CD4-positive, CD25-positive, alpha-beta regulatory T cell (primary cell): ENCODE data around the gene DLL3. TPM values are rescaled to one million over a fixed set of nuclear protein-coding genes. Genes with fewer than 3 reads are reported as not detected.

Experiments
- ATAC-seq, 2 donors: fragments of 150-1000 bp; cut with Tn5 transposase; one replicate each; pipeline ENCODE4 v1.10.0; 2021; ENCODE audit warnings: low read depth in 2 of 2, moderate number of reproducible peaks in 2 of 2, moderate library complexity in 1 of 2
- DNase-seq, 3 donors: peaks; one replicate each; pipeline versions ENCODE4 v3.0.0 to v3.0.0-alpha.2; 2012 to 2022; ENCODE audit warnings: mixed read lengths in 1 of 3
- H3K27ac ChIP-seq: one replicate; pipeline ENCODE4 v1.7.0; 2013; ENCODE audit warnings: mild to moderate bottlenecking, low read length; ENCODE audit not compliant: insufficient read depth, poor library complexity, severe bottlenecking
- H3K27me3 ChIP-seq: one replicate; pipeline ENCODE4 v1.7.0; 2013; ENCODE audit warnings: low read length; ENCODE audit not compliant: control insufficient read depth, insufficient read depth
- H3K36me3 ChIP-seq: one replicate; pipeline ENCODE4 v1.7.0; 2013; ENCODE audit warnings: mild to moderate bottlenecking, low read length, moderate library complexity; ENCODE audit not compliant: control insufficient read depth, insufficient read depth
- H3K4me1 ChIP-seq: 2 replicates; pipeline ENCODE4 v1.7.0; 2013; ENCODE audit warnings: mild to moderate bottlenecking, low read length; ENCODE audit not compliant: insufficient read depth, control insufficient read depth, poor library complexity, severe bottlenecking
- H3K4me3 ChIP-seq: one replicate; pipeline ENCODE4 v1.7.0; 2013; ENCODE audit warnings: low read depth, mild to moderate bottlenecking, low read length, moderate library complexity
- H3K9me3 ChIP-seq, 2 experiments: 1 replicate in 1 of 2; 2 replicates in 1 of 2; pipeline ENCODE4 v1.7.0; 2013; ENCODE audit warnings: low read length in 2 of 2, mild to moderate bottlenecking in 1 of 2, moderate library complexity in 1 of 2; ENCODE audit not compliant: control insufficient read depth in 2 of 2
- H3K27ac Mint-ChIP-seq, 3 donors: one replicate each; pipeline ENCODE4 v1.8.0; 2020 to 2022; ENCODE audit warnings: mild to moderate bottlenecking in 3 of 3, mixed read lengths in 3 of 3, moderate library complexity in 2 of 3
- H3K27me3 Mint-ChIP-seq: one replicate; pipeline ENCODE4 v1.8.0; 2022; ENCODE audit warnings: mild to moderate bottlenecking, mixed read lengths
- H3K36me3 Mint-ChIP-seq: one replicate; pipeline ENCODE4 v1.8.0; 2020; ENCODE audit warnings: mixed read lengths
- H3K4me1 Mint-ChIP-seq, 4 donors: one replicate each; pipeline ENCODE4 v1.8.0; 2020 to 2022; ENCODE audit warnings: mixed read lengths in 4 of 4, mild to moderate bottlenecking in 1 of 4
- H3K4me3 Mint-ChIP-seq, 4 donors: one replicate each; pipeline ENCODE4 v1.8.0; 2020 to 2022; ENCODE audit warnings: mild to moderate bottlenecking in 4 of 4, mixed read lengths in 4 of 4, moderate library complexity in 3 of 4
- H3K9me3 Mint-ChIP-seq, 7 donors: one replicate each; pipeline ENCODE4 v1.8.0; 2020 to 2022; ENCODE audit warnings: mixed read lengths in 7 of 7, mild to moderate bottlenecking in 3 of 7, moderate library complexity in 2 of 7
- polyA plus RNA-seq, 4 donors: library from polyadenylated mRNA; unstranded; fragments of 300-500 nt; fragmentation: Illumina TruSeq; gene quantifications; one replicate each; pipeline ENCODE4 v1.2.3, GENCODE V29; 2021
- total RNA-seq: library from RNA; stranded (reverse); gene quantifications from one replicate; pipeline ENCODE4 v1.2.3, GENCODE V29; 2022

The DLL3 gene
- total and polyA plus RNA-seq, 5 donors from 2014 or later: 0.13 to 0.17 TPM; not detected in 3

GRCh38 chr19:39518975-39519374 is 20.2 kb downstream of the DLL3 start:
- Histone ChIP-seq H3K27me3 (peaks cover 10% of the 10 kb centered on the region), H3K9me3 (no peaks in the 10 kb centered on the region), H3K27ac (no peak overlapping the region), H3K4me3 (no peak overlapping the region), H3K4me1 (peaks cover 16% of the 10 kb centered on the region), H3K36me3 (no peaks in the 10 kb centered on the region)
- Mint-ChIP-seq H3K4me1 (peaks cover 0 to 17% (median 7%) of the 10 kb centered on the region in 4 donors), H3K36me3 (peaks cover 9% of the 10 kb centered on the region), H3K27me3 (peaks cover 29% of the 10 kb centered on the region), H3K27ac (no peak overlapping the region), H3K9me3 (peaks cover 0 to 2% (median 0%) of the 10 kb centered on the region in 7 donors), H3K4me3 (no peak overlapping the region)
- no peak for DNase-seq
- no peak for ATAC-seq

- no peaks in the 10 kb centered on the region for H3K36me3 ChIP-seq
- Mint-ChIP-seq H3K36me3 (peaks cover 9% of the 10 kb centered on the region), H3K4me1 (peaks cover 0 to 10% (median 4%) of the 10 kb centered on the region in 4 donors), H3K4me3 (no peak overlapping the region), H3K27ac (no peak overlapping the region), H3K27me3 (peaks cover 16% of the 10 kb centered on the region), H3K9me3 (peaks cover 0 to 2% (median 0%) of the 10 kb centered on the region in 7 donors)
- H3K9me3 ChIP-seq: no peaks in the 10 kb centered on the region
- H3K27ac ChIP-seq: no peak overlapping the region
- DNase-seq: no peak
- ATAC-seq: no peak
- H3K4me3 ChIP-seq: no peak overlapping the region
- H3K4me1 ChIP-seq: peaks cover 3% of the 10 kb centered on the region
- peaks cover 3% of the 10 kb centered on the region for H3K27me3 ChIP-seq
Observed at GRCh38 chr19:39520541-39521484, 22.1 kb downstream of the DLL3 start.

GRCh38 chr19:39524495-39524894 is 25.7 kb downstream of the DLL3 start:
- Histone ChIP-seq H3K27ac (no peak overlapping the region), H3K4me3 (no peak overlapping the region), H3K4me1 (no peaks in the 10 kb centered on the region), H3K27me3 (no peaks in the 10 kb centered on the region), H3K36me3 (no peaks in the 10 kb centered on the region), H3K9me3 (no peaks in the 10 kb centered on the region)
- H3K4me1 Mint-ChIP-seq: peaks cover 5 to 8% (median 6%) of the 10 kb centered on the region in 4 donors
- DNase-seq (no peak), ATAC-seq (peak in 1 of 2 donors; percentile 28)
- no peak overlapping the region for H3K27ac Mint-ChIP-seq
- no peaks in the 10 kb centered on the region for H3K36me3 Mint-ChIP-seq
- no peaks in the 10 kb centered on the region for H3K9me3 Mint-ChIP-seq
- no peak overlapping the region for H3K4me3 Mint-ChIP-seq
- H3K27me3 Mint-ChIP-seq: no peaks in the 10 kb centered on the region

GRCh38 chr19:39525205-39525604 is 26.5 kb downstream of the DLL3 start:
- Mint-ChIP-seq H3K4me3 (no peak overlapping the region), H3K9me3 (no peaks in the 10 kb centered on the region), H3K27me3 (no peaks in the 10 kb centered on the region), H3K4me1 (peaks cover 5 to 9% (median 7%) of the 10 kb centered on the region in 4 donors), H3K27ac (no peak overlapping the region), H3K36me3 (no peaks in the 10 kb centered on the region)
- Histone ChIP-seq H3K36me3 (no peaks in the 10 kb centered on the region), H3K9me3 (no peaks in the 10 kb centered on the region), H3K27me3 (no peaks in the 10 kb centered on the region), H3K4me1 (no peaks in the 10 kb centered on the region), H3K27ac (no peak overlapping the region), H3K4me3 (no peak overlapping the region)
- ATAC-seq (no peak), DNase-seq (no peak)

GRCh38 chr19:39531834-39532232 is 33.1 kb downstream of the DLL3 start:
- Histone ChIP-seq H3K27ac (no peak overlapping the region), H3K27me3 (no peaks in the 10 kb centered on the region), H3K4me3 (peak overlapping the region; percentile 88), H3K4me1 (peaks cover 12% of the 10 kb centered on the region), H3K9me3 (no peaks in the 10 kb centered on the region), H3K36me3 (no peaks in the 10 kb centered on the region)
- Mint-ChIP-seq H3K4me1 (peaks cover 10 to 44% (median 27%) of the 10 kb centered on the region in 4 donors), H3K36me3 (no peaks in the 10 kb centered on the region), H3K9me3 (no peaks in the 10 kb centered on the region), H3K4me3 (peak overlapping the region; percentile 93 to 96 (median 94)), H3K27ac (peak overlapping the region in 2 of 3 donors; percentile 90 to 91), H3K27me3 (no peaks in the 10 kb centered on the region)
- no peak for ATAC-seq
- no peak for DNase-seq

GRCh38 chr19:39532233-39533002 is 33.7 kb downstream of the DLL3 start, which contains the start of gene EID2B:
TSS of gene EID2B (minus strand) at chr19:39532852. CDS start at chr19:39532802, 50 bp downstream.
- H3K4me3 Mint-ChIP-seq: peak within 1 kb of the TSS; percentile 93 to 96 (median 94)
- DNase-seq (peak; percentile 90 to 95 (median 94)), ATAC-seq (peak; percentile 93 to 96)
- H3K27ac ChIP-seq: peak within 1 kb of the TSS; percentile 70
- peak within 1 kb of the TSS in 2 of 3 donors; percentile 91 to 96 for H3K27ac Mint-ChIP-seq
- no peaks in the 10 kb centered on the region for H3K27me3 ChIP-seq
- H3K36me3 Mint-ChIP-seq: no peaks in the 10 kb centered on the region
- no peaks in the 10 kb centered on the region for H3K36me3 ChIP-seq
- no peaks in the 10 kb centered on the region for H3K9me3 Mint-ChIP-seq
- H3K4me1 ChIP-seq: peaks cover 12% of the 10 kb centered on the region
- no peaks in the 10 kb centered on the region for H3K27me3 Mint-ChIP-seq
- no peaks in the 10 kb centered on the region for H3K9me3 ChIP-seq
- H3K4me3 ChIP-seq: peak within 1 kb of the TSS; percentile 88
- peaks cover 10 to 50% (median 28%) of the 10 kb centered on the region in 4 donors for H3K4me1 Mint-ChIP-seq

- H3K27me3 Mint-ChIP-seq: no peaks in the 10 kb centered on the region
- Histone ChIP-seq H3K9me3 (no peaks in the 10 kb centered on the region), H3K27ac (no peak overlapping the region), H3K36me3 (no peaks in the 10 kb centered on the region), H3K4me1 (peaks cover 12% of the 10 kb centered on the region), H3K4me3 (peak overlapping the region; percentile 31), H3K27me3 (no peaks in the 10 kb centered on the region)
- peak overlapping the region; percentile 93 to 96 (median 94) for H3K4me3 Mint-ChIP-seq
- H3K27ac Mint-ChIP-seq: peak overlapping the region in 2 of 3 donors; percentile 91 to 96
- H3K36me3 Mint-ChIP-seq: peaks cover 1% of the 10 kb centered on the region
- DNase-seq (no peak), ATAC-seq (peak in 1 of 2 donors; percentile 6)
- no peaks in the 10 kb centered on the region for H3K9me3 Mint-ChIP-seq
- H3K4me1 Mint-ChIP-seq: peaks cover 10 to 56% (median 34%) of the 10 kb centered on the region in 4 donors
Observed at GRCh38 chr19:39533003-39533512, 34.3 kb downstream of the DLL3 start.
